GDM1 (cell line): ENCODE results near the gene PIGO.

Experiments
- DNase-seq: peaks from one replicate; lab custom pipeline; 2025; lab: John Stamatoyannopoulos, UW

PIGO gene

GRCh38 chr9:35096035-35096849 lies at the start of gene PIGO:
Gene PIGO, minus strand, starts transcription at chr9:35096591. Its CDS starts 1,026 bp downstream, at chr9:35095565.
- peak; percentile 80 for DNase-seq

GRCh38 chr9:35142037-35142436 lies 45.6 kb upstream of the PIGO start:
- no peak for DNase-seq

GRCh38 chr9:35140093-35140492 lies 43.7 kb upstream of the PIGO start:
- no peak for DNase-seq

GRCh38 chr9:35136866-35137265 lies 40.5 kb upstream of the PIGO start:
- DNase-seq: no peak

- DNase-seq: no peak
Measured at GRCh38 chr9:35135988-35136387, 39.6 kb upstream of the PIGO start.

GRCh38 chr9:35134920-35135319 lies 38.5 kb upstream of the PIGO start:
- no peak for DNase-seq

- peak; percentile 75 for DNase-seq
Measured at GRCh38 chr9:35116898-35117551, 20.6 kb upstream of the PIGO start.

GRCh38 chr9:35116539-35116897 lies 20.1 kb upstream of the PIGO start:
- no peak for DNase-seq

- peak; percentile 98 for DNase-seq
Measured at GRCh38 chr9:35115680-35116538, 19.5 kb upstream of the PIGO start, which contains the start of gene ATOSB. Gene ATOSB, minus strand, starts transcription at chr9:35115862. Its CDS starts 7,588 bp downstream, at chr9:35108274.

GRCh38 chr9:35114840-35115628 lies 18.6 kb upstream of the PIGO start:
- peak; percentile 69 for DNase-seq

GRCh38 chr9:35114113-35114839 lies 17.9 kb upstream of the PIGO start:
- peak; percentile 80 for DNase-seq

- no peak for DNase-seq
Measured at GRCh38 chr9:35112257-35113020, 16.0 kb upstream of the PIGO start.

GRCh38 chr9:35111001-35111933 lies 14.9 kb upstream of the PIGO start:
- peak; percentile 97 for DNase-seq

- DNase-seq: no peak
Measured at GRCh38 chr9:35110327-35110761, 14.0 kb upstream of the PIGO start.

- DNase-seq: peak; percentile 85
Measured at GRCh38 chr9:35108946-35109575, 12.7 kb upstream of the PIGO start.

GRCh38 chr9:35108461-35108860 lies 12.1 kb upstream of the PIGO start:
- DNase-seq: no peak

- no peak for DNase-seq
Measured at GRCh38 chr9:35107297-35108290, 11.2 kb upstream of the PIGO start.
